Kidney epithelial cell (primary cell): ENCODE results near the gene PRPS1. TPM values are rescaled to one million over a fixed set of nuclear protein-coding genes. Genes with fewer than 3 reads are reported as not detected.
A peak's percentile ranks its signal among the peaks of the same experiment; 100 is the strongest.
"Not testable (repeated sequence)": the region's sequence is repeated elsewhere in the genome, so short reads cannot be mapped to it uniquely, and the experiment has no call there.

Experiments used
- DNase-seq: peaks from one replicate; pipeline ENCODE4 v3.0.0-alpha.2; 2010; ENCODE audit warnings: low read depth
- H3K27me3 ChIP-seq: 2 replicates; pipeline ENCODE4 v1.6.0; 2011; ENCODE audit warnings: low read length; ENCODE audit not compliant: control insufficient read depth, insufficient read depth
- H3K36me3 ChIP-seq: 2 replicates; pipeline ENCODE4 v1.5.1; 2011; ENCODE audit warnings: low read length; ENCODE audit not compliant: control insufficient read depth, insufficient read depth
- H3K4me3 ChIP-seq: 2 replicates; pipeline ENCODE4 v1.5.1; 2011; ENCODE audit warnings: low read depth, mild to moderate bottlenecking, control low read depth, low read length
- CTCF ChIP-seq: IDR thresholded peaks from 2 replicates; pipeline ENCODE4 v1.5.1; 2011; ENCODE audit warnings: mild to moderate bottlenecking, moderate library complexity, low read length, control low read depth, inconsistent platforms; ENCODE audit not compliant: insufficient read depth, poor library complexity, severe bottlenecking
- total RNA-seq: library from RNA; depleted of rRNA; stranded (reverse); fragments of >200 nt; gene quantifications from 2 replicates; pipeline ENCODE4 v1.2.3, GENCODE V29; 2015

PRPS1 gene
- total RNA-seq, 1 donor from 2014 or later, result 22.4 TPM

- no peak for TF ChIP-seq CTCF
- no peak for DNase-seq
These were observed 39.1 kb downstream of the PRPS1 start for GRCh38 chrX:107667426-107667825.

GRCh38 chrX:107668710-107669109 is 40.4 kb downstream of the PRPS1 start:
- H3K27me3 ChIP-seq, H3K36me3 ChIP-seq, H3K4me3 ChIP-seq, DNase-seq: not testable (repeated sequence)

More at GRCh38 chrX:107667426-107667825, 39.1 kb downstream of the PRPS1 start:
- no peak overlapping the region for H3K4me3 ChIP-seq
- peaks cover 2% of the 10 kb centered on the region for H3K27me3 ChIP-seq
- no peaks in the 10 kb centered on the region for H3K36me3 ChIP-seq

- Histone ChIP-seq H3K27me3 (peaks cover 2% of the 10 kb centered on the region), H3K36me3 (no peaks in the 10 kb centered on the region), H3K4me3 (no peak overlapping the region)
- no peak for DNase-seq
- TF ChIP-seq CTCF, result no peak
These were observed 41.0 kb downstream of the PRPS1 start for GRCh38 chrX:107669261-107669660.

- H3K36me3 ChIP-seq, result no peaks in the 10 kb centered on the region
- H3K27me3 ChIP-seq, result peaks cover 2% of the 10 kb centered on the region
- H3K4me3 ChIP-seq, result no peak overlapping the region
- DNase-seq, result no peak
- TF ChIP-seq CTCF, result no peak
These were observed 41.7 kb downstream of the PRPS1 start for GRCh38 chrX:107669885-107670628.

GRCh38 chrX:107671256-107671655 is 42.9 kb downstream of the PRPS1 start:
- not testable (repeated sequence) for H3K36me3 ChIP-seq, H3K4me3 ChIP-seq, H3K27me3 ChIP-seq, DNase-seq

- Histone ChIP-seq H3K4me3 (no peak overlapping the region), H3K27me3 (no peaks in the 10 kb centered on the region), H3K36me3 (no peaks in the 10 kb centered on the region)
- TF ChIP-seq CTCF, result peak; percentile 61
- DNase-seq, result no peak
These were observed 44.7 kb downstream of the PRPS1 start for GRCh38 chrX:107672955-107673378.

DNA sequence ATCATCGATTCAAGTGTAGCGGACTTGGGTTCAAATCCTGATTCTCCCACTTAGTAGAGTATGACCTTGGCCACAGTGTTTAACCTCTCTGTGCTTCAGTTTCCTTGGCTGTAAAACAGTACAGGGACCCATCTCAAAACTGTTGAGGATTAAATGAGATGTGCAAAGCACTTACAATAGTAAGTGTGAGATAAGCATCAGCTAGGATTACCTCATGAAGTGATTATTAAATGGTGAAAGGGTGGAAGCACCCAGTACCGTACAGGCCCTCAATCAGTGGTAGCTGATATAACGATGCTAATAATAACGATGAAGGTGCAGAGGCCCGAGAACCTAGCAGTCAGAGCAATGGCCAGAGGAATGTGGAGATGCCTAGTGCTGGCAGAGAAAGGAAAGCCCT is 45.1 kb downstream of the PRPS1 start:
- Histone ChIP-seq H3K36me3 (no peaks in the 10 kb centered on the region), H3K27me3 (no peaks in the 10 kb centered on the region), H3K4me3 (no peak overlapping the region)
- TF ChIP-seq CTCF, result no peak
- no peak for DNase-seq
